T-helper 1 cell treated with Interleukin-12 subunit alpha and Interleukin-12 subunit beta and Interleukin-4 antibody, amounts not matched to agents 30 μg/mL and 1 μg/mL, for 36 hours (primary cell): ENCODE data around the gene WLS.

Source experiments
- H3K27ac Mint-ChIP-seq: one replicate; pipeline ENCODE4 v1.8.0; 2021; ENCODE audit warnings: mild to moderate bottlenecking, mixed read lengths
- H3K27me3 Mint-ChIP-seq: one replicate; pipeline ENCODE4 v1.8.0; 2021; ENCODE audit warnings: low read depth, mixed read lengths
- H3K36me3 Mint-ChIP-seq: one replicate; pipeline ENCODE4 v1.8.0; 2021; ENCODE audit warnings: low read depth, mixed read lengths
- H3K4me1 Mint-ChIP-seq: one replicate; pipeline ENCODE4 v1.8.0; 2021; ENCODE audit warnings: low read depth, mixed read lengths
- H3K4me3 Mint-ChIP-seq: one replicate; pipeline ENCODE4 v1.8.0; 2021; ENCODE audit warnings: mild to moderate bottlenecking, moderate library complexity, mixed read lengths
- H3K9me3 Mint-ChIP-seq: one replicate; pipeline ENCODE4 v1.8.0; 2021; ENCODE audit warnings: mixed read lengths

The WLS gene

DNA sequence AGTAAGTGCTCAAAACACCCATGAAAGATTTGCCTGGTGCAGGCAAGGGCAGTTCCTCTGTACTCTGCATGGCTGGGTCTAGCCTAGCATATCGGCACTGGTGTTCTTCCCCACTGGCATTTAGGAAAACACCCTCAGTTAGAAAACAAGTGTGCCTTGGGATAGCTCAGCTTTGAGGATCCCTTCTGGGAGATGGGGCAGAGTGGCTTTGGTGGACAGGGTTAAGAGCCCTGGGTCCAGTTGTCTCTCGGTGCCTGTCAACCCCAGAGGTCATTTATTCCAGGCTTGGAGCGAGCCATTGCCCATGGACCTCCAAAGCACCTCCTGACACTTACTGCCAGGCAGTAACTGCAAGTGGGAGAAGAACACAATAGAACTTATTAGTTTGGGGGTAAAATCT, 101.1 kb downstream of the WLS start:
- H3K27ac Mint-ChIP-seq, result no peak overlapping the region
- H3K36me3 Mint-ChIP-seq, result no peaks in the 10 kb centered on the region
- H3K4me3 Mint-ChIP-seq, result no peak overlapping the region
- H3K9me3 Mint-ChIP-seq, result no peaks in the 10 kb centered on the region
- H3K27me3 Mint-ChIP-seq, result no peaks in the 10 kb centered on the region
- no peaks in the 10 kb centered on the region for H3K4me1 Mint-ChIP-seq

DNA sequence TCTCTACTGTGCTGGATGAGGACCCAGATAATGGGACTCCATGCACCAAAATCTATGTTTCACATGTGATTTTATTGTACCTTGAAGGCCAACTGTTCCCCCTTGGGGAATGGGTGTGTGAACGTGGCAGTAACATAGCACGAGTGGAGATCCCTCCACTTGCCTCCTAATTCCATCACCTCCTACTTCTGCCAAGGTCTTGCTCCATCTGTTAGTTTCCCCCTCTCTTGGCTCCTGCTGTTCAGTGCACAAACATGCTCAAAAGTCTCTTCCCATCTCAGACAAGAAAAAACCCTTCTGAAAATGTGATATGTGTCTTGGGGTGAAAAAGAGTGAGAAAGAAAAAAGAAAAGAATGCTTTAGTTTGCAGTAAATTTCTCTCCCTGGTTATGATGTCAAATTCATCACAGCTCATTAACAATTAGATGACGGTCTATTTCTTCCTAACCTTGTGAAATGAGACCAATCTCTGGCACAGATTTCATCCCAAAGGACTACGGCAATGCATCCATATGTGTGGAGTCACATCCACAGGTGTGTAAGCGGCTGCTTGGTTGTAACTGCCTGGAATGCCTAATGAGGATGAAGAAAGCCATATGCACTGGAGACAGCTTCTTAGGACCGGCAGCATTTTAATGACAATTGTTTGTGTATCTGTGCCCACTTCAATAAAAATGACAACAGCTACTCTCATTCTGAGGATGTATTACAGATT, 102.6 kb downstream of the WLS start:
- no peaks in the 10 kb centered on the region for H3K27me3 Mint-ChIP-seq
- no peaks in the 10 kb centered on the region for H3K9me3 Mint-ChIP-seq
- H3K4me3 Mint-ChIP-seq, result no peak overlapping the region
- H3K4me1 Mint-ChIP-seq, result no peaks in the 10 kb centered on the region
- no peak overlapping the region for H3K27ac Mint-ChIP-seq
- no peaks in the 10 kb centered on the region for H3K36me3 Mint-ChIP-seq

DNA sequence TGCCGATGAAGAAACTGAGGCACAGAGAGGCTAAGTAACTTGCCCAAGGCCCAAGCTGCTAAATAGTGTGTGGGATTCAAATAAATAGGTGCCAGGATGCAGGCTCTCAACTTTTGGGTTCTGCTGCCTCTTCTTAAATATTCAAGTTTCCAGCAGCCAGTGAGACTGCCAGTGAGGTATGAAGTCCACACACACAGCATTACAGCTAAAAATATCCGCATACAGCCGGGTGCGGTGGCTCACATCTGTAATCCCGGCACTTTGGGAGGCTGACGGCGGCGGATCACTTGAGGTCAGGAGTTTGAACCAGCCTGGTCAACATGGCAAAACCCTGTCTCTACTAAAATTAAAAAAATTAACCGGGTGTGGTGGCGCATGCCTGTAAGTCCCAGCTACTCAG, 103.5 kb downstream of the WLS start:
- H3K9me3 Mint-ChIP-seq, result no peaks in the 10 kb centered on the region
- no peaks in the 10 kb centered on the region for H3K27me3 Mint-ChIP-seq
- H3K4me3 Mint-ChIP-seq, result no peak overlapping the region
- no peaks in the 10 kb centered on the region for H3K36me3 Mint-ChIP-seq
- H3K4me1 Mint-ChIP-seq, result no peaks in the 10 kb centered on the region
- H3K27ac Mint-ChIP-seq, result no peak overlapping the region

DNA sequence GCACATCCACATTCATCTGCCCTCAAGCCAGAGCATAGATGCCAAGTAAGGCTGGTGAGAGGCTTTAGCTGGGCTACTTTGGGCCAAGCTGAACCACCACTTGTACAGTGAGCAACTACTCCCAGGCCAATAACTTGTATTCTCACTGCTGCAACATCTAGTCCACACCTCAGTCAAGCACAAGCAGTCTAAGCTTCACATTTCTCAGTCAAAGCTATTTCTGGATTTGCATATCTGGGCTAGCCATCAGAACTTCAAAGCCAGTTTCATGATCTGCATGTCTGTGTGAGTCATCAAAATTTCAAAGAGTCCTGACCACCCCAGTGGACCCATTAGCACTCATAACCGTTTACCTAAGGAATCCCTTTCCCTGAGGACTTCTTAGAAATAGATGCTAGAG, 104.2 kb downstream of the WLS start:
- Mint-ChIP-seq H3K27ac (no peak overlapping the region), H3K9me3 (no peaks in the 10 kb centered on the region), H3K36me3 (no peaks in the 10 kb centered on the region), H3K4me1 (no peaks in the 10 kb centered on the region), H3K27me3 (no peaks in the 10 kb centered on the region), H3K4me3 (no peak overlapping the region)

DNA sequence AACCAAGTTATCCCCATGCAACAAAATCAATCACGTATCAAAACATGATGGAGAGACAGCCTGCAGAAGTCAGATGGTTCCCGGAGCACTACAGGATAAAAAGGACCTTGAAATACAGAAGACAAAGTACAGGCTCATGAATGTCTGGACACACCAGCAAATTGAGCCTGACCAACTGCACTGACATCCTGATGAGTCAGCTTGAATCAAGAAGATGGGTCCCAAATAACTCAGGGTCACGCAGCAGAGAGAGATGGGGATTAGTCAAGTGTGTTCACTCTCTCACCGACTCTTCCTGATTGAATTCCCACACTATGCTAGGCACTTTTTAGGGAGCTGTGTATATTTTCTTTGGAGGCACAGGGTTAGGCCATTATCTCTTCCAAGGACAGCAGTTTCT, 110.8 kb downstream of the WLS start:
- Mint-ChIP-seq H3K36me3 (no peaks in the 10 kb centered on the region), H3K9me3 (no peaks in the 10 kb centered on the region), H3K27me3 (no peaks in the 10 kb centered on the region), H3K4me3 (no peak overlapping the region), H3K4me1 (no peaks in the 10 kb centered on the region), H3K27ac (no peak overlapping the region)

DNA sequence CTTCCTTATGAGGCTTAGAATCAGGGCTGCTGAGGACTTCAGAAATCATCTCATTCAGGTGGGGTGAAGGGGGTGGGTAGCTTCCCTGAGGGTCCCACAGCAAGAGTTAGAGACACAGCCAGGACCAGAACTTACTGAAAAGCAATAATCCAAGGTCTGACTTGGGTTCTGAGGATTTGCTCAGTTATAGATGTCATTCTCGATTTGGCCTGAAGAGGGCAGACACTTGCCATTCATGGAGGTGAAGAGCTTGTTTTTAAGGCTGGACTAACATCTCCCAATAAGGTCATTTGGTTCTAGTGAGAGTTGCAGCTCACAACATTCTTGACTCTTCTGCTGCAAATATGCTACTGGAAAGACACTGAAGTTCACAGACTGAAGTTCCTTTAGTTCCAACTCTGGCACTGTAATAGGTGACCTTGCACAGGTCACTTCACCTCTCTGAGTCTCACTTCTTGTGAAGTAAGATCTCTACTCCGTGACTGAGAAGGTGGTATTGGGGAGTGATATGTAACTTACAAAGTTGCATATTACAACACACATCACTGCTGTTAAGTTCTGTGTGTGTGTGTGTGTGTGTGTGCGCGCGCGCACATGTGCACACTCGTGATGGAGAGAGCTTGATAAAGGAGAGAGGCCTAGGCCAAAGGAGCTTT, 112.1 kb downstream of the WLS start:
- no peaks in the 10 kb centered on the region for H3K4me1 Mint-ChIP-seq
- no peak overlapping the region for H3K4me3 Mint-ChIP-seq
- no peak overlapping the region for H3K27ac Mint-ChIP-seq
- H3K27me3 Mint-ChIP-seq, result no peaks in the 10 kb centered on the region
- H3K36me3 Mint-ChIP-seq, result no peaks in the 10 kb centered on the region
- H3K9me3 Mint-ChIP-seq, result no peaks in the 10 kb centered on the region

DNA sequence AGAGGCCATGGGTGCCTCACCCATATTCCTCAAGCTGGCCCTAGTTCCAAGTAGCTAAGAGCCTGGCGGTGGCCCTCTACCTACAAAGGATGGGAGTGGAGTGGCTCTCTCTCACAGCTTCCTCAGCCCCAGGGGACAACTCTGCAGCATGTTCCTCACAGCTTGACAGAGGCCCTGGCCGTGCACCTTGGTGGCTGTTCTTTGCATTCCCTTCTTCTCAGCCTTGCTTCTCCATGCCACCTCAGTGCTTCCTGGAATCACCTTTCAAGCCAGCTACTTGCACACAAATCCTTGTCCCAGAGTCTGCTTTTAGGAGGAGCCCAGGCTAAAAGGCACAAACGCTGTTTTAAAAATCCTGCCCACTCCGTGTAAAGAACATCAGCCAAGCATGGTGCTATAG, 112.9 kb downstream of the WLS start:
- Mint-ChIP-seq H3K4me1 (no peaks in the 10 kb centered on the region), H3K27ac (no peak overlapping the region), H3K36me3 (no peaks in the 10 kb centered on the region), H3K27me3 (no peaks in the 10 kb centered on the region), H3K9me3 (no peaks in the 10 kb centered on the region), H3K4me3 (no peak overlapping the region)

DNA sequence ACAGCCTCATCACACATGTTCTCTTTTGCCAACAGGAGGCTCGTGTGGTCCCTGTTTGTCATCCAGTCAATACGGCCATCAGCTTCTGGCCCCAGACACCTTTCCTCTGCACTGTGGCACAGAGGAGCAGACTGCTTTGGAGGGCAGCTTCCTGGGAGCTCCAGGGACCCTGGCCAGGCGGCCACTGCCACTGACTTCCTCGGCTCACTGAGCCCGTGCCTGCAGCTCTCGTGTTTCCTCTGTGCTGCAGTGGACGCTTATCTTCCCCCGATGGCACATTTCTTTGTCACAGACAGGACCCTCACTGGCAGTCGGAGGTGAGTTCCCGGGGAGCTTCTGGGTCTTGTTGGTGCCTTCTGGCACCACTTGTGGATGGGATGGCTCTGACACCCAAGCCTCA, 114.9 kb downstream of the WLS start:
- no peak overlapping the region for H3K4me3 Mint-ChIP-seq
- H3K27ac Mint-ChIP-seq, result no peak overlapping the region
- H3K4me1 Mint-ChIP-seq, result no peaks in the 10 kb centered on the region
- H3K9me3 Mint-ChIP-seq, result no peaks in the 10 kb centered on the region
- no peaks in the 10 kb centered on the region for H3K36me3 Mint-ChIP-seq
- H3K27me3 Mint-ChIP-seq, result peaks cover 2% of the 10 kb centered on the region

DNA sequence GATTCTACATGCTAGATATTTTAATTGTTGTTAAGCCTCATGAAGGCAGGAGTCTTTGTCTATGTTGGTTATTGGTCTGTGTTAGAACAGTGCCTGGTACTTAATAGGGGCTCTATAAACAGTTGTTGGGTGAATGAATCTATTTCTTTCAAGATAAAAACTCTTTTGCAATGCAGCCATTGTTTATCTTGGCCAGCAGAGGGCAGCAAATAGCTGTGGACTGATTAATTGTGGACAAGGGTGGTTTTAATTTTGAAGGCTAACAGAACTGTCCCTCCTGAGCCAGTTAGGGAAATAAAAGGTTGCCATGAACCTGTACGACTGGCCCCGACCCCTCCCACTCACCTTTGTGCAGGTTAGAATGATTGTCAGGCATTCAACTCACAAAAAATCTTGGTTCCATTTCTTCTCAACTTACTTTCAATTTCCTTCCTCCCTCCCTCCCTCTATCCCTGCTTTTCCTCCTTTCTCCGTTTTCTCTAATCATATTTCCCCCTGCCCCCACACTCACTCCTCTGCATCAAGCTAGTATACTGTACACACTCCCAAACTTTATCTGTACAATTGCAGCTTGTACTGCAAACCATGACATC, 115.6 kb downstream of the WLS start:
- Mint-ChIP-seq H3K9me3 (no peaks in the 10 kb centered on the region), H3K36me3 (no peaks in the 10 kb centered on the region), H3K4me1 (no peaks in the 10 kb centered on the region), H3K27me3 (peaks cover 6% of the 10 kb centered on the region), H3K4me3 (no peak overlapping the region), H3K27ac (no peak overlapping the region)

DNA sequence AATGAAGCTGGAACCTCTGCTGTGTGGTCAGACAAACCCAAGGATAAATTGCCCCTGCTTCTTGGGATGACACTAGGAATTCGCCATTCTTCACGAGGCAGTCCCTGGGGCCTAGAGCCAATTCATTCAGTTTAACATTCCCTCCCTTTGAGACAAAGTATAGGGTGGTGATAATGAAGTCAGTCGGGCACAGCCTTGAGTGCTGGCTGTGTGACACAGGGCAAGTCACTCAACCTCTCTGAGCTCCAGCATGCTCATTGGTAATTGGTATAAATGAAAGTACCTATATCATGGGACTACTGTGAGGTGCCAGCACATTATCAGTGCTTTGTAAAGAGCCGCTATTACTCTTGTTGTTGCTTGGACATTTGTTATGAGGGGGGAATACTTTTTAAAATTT, 117.0 kb downstream of the WLS start:
- H3K27me3 Mint-ChIP-seq, result peaks cover 13% of the 10 kb centered on the region

DNA sequence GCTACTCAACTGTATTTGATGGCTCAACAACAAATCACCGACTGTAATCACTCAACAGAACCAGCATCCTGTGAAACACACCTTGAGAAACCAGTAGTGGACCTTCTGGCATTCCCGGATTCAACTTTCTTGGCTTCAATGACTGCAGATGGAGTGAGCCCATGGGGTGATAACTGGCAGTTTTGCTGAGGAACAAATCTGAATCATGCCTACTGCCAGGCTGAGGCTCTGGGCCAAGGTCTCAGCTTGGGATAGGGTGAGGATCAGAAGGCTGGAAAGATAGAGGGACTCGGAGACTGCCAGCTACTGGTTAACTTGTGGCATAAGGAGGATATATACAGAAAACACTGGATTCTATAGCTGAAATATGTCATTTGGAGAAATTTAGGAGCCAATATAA, 118.4 kb downstream of the WLS start:
- Mint-ChIP-seq H3K9me3 (no peaks in the 10 kb centered on the region), H3K36me3 (no peaks in the 10 kb centered on the region), H3K4me1 (no peaks in the 10 kb centered on the region), H3K27me3 (peaks cover 13% of the 10 kb centered on the region), H3K4me3 (no peak overlapping the region), H3K27ac (no peak overlapping the region)

More for the DNA sequence above, 117.0 kb downstream of the WLS start:
- Mint-ChIP-seq H3K27ac (no peak overlapping the region), H3K9me3 (no peaks in the 10 kb centered on the region), H3K4me1 (no peaks in the 10 kb centered on the region), H3K36me3 (no peaks in the 10 kb centered on the region), H3K4me3 (no peak overlapping the region)

DNA sequence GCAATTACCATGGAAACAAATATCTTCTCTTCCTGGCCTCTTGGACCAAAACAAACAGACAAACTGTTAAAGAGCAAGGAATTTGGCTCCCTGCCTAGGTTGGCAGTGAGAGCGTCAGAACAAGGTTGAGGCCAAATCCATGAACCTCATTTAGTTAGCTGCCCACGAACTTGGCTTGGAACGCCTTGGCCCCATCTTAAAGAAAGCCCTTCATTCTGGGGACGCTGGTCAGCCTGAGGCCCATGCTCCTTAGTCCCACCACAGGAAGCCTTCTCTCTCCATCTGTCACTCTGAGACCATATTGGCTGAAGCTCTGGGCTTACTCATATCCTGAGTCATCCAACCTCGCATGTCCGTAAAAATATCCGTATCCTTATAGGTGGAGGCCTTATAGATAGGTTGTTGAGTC, 119.5 kb downstream of the WLS start:
- Mint-ChIP-seq H3K27ac (no peak overlapping the region), H3K4me1 (no peaks in the 10 kb centered on the region), H3K4me3 (no peak overlapping the region), H3K36me3 (no peaks in the 10 kb centered on the region), H3K9me3 (no peaks in the 10 kb centered on the region), H3K27me3 (peaks cover 13% of the 10 kb centered on the region)

DNA sequence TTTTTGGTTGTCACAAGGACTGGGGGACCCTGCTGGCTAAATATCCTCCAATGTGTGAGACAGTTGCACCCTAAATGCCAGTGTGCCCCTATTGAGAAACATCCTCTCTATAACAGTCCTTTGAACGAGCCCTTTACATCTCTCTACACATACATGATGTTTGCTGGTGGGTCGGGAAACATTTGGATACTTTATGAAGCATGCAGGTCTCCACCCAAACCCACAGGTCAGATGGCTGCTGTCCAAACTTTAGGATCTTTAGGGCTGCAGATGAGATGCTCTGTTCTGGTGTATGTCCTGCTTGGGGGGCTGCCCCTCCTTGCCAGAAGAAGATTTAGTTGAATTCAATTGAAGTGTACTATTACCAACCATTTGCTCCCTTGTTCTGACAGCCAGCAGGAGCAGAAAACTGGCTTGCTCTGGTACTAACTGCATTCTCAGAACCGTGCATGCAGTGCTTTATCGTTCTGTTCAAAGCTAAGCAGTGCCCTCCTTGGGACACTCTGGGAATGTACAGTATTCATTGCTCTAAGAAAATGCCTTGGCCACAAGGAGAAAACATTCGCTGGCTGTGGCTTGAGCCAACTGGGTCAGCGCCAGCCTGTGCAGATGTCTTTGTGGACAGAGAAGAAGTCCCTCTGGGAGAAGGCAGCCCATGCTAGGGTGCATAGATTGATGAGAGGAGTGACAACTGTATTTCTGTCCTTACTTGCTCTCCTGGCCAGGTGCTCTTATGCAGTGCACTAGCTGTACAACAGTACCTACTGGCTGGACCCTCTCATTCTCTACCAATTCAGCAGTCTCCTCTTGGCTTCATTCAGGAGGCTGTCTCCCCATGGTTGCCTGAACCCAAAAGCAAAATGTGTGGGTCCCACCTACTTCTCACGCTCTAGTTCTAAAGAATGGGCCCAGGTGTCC, 120.5 kb downstream of the WLS start:
- Mint-ChIP-seq H3K9me3 (no peaks in the 10 kb centered on the region), H3K27ac (no peak overlapping the region), H3K36me3 (no peaks in the 10 kb centered on the region), H3K4me3 (no peak overlapping the region), H3K27me3 (peaks cover 13% of the 10 kb centered on the region), H3K4me1 (no peaks in the 10 kb centered on the region)

DNA sequence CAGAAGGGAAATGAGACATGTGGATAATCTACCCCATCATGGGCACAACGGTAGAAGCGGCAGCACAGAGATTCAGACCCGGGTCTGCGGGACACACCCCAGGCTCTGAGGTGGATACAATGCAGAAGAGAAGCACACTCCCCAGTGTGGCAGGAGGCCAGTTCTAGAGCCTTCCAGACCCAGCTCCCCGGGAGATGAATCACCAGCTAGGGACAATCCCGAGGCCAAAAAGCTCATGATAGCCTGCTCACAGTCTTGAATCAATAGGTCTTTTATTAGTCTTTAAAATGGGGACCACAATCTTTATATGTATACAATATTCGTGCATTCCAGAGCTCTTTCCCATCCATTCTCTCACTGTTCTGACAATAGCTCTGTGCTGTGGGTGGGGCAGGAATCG, 124.6 kb downstream of the WLS start:
- Mint-ChIP-seq H3K27me3 (peaks cover 13% of the 10 kb centered on the region), H3K4me3 (no peak overlapping the region), H3K27ac (no peak overlapping the region)

More for the DNA sequence above, 124.6 kb downstream of the WLS start:
- no peaks in the 10 kb centered on the region for H3K9me3 Mint-ChIP-seq
- no peaks in the 10 kb centered on the region for H3K36me3 Mint-ChIP-seq
- H3K4me1 Mint-ChIP-seq, result no peaks in the 10 kb centered on the region
